HepG2 (cell line): ENCODE results near the gene CD19. TPM values are rescaled to one million over a fixed set of nuclear protein-coding genes. Genes with fewer than 3 reads are reported as not detected.

Experiments used
- AKAP8 ChIP-seq: sonication (generic); formaldehyde crosslinking; IDR thresholded peaks from 2 replicates; pipeline ENCODE4 v1.5.1; 2020; ENCODE audit warnings: mild to moderate bottlenecking, missing genetic modification reagents
- CEBPB ChIP-seq: IDR thresholded peaks from 2 replicates; pipeline ENCODE4 v1.6.1; 2011; ENCODE audit warnings: low read depth, low read length, improper control_type of control experiment, borderline replicate concordance
- CEBPG ChIP-seq: IDR thresholded peaks from 2 replicates; pipeline ENCODE4 v1.6.1; 2016
- ETV5 ChIP-seq: IDR thresholded peaks from 2 replicates; pipeline ENCODE4 v1.6.1; 2018; ENCODE audit warnings: missing biosample characterization, missing genetic modification reagents, inconsistent platforms, borderline replicate concordance
- HHEX ChIP-seq: IDR thresholded peaks from 2 replicates; pipeline ENCODE4 v1.6.1; 2016; ENCODE audit warnings: control low read depth
- IRX3 ChIP-seq: sonication (generic); formaldehyde crosslinking; IDR thresholded peaks from 2 replicates; pipeline ENCODE4 v1.8.1; 2023; ENCODE audit warnings: mild to moderate bottlenecking, low read depth, missing genetic modification reagents, borderline replicate concordance
- KLF13 ChIP-seq: sonication (generic); formaldehyde crosslinking; IDR thresholded peaks from 2 replicates; pipeline ENCODE4 v1.4.0; 2020; ENCODE audit warnings: mild to moderate bottlenecking, missing genetic modification reagents
- LCORL ChIP-seq, 2 experiments: fragments of 450-650 bp in 1 of 2; sonication (generic) in 1 of 2; formaldehyde crosslinking in 1 of 2; IDR thresholded peaks; 2 replicates each; pipeline versions ENCODE4 v1.5.0 to v1.6.1; 2017 to 2020; ENCODE audit warnings: antibody characterized with exemption in 1 of 2, missing genetic modification reagents in 1 of 2
- NBN ChIP-seq: fragments of 450-650 bp; conservative IDR thresholded peaks from 2 replicates; pipeline ENCODE4 v1.6.1; 2017
- PHF20 ChIP-seq: sonication (generic); formaldehyde crosslinking; IDR thresholded peaks from 2 replicates; pipeline ENCODE4 v1.5.0; 2020; ENCODE audit warnings: mild to moderate bottlenecking, missing genetic modification reagents
- RBFOX2 ChIP-seq: fragments of 200-400 bp; formaldehyde crosslinking; IDR thresholded peaks from 2 replicates; pipeline ENCODE4 v1.6.1; 2017; ENCODE audit warnings: low read depth, mild to moderate bottlenecking, low read length
- REL ChIP-seq: sonication (generic); formaldehyde crosslinking; conservative IDR thresholded peaks from 2 replicates; pipeline ENCODE4 v1.8.0; 2022; ENCODE audit warnings: mild to moderate bottlenecking, missing genetic modification reagents, moderate library complexity
- SKI ChIP-seq: fragments of 450-650 bp; IDR thresholded peaks from one replicate; pipeline ENCODE4 v1.6.1; 2018; ENCODE audit warnings: mild to moderate bottlenecking; ENCODE audit not compliant: partially characterized antibody
- STAT5B ChIP-seq: sonication (generic); formaldehyde crosslinking; IDR thresholded peaks from 2 replicates; pipeline ENCODE4 v1.4.0; 2020; ENCODE audit warnings: missing genetic modification reagents
- TRIM22 ChIP-seq: fragments of 450-650 bp; IDR thresholded peaks from 2 replicates; pipeline ENCODE4 v1.6.1; 2017
- ZBED4 ChIP-seq: sonication (generic); formaldehyde crosslinking; IDR thresholded peaks from 2 replicates; pipeline ENCODE4 v1.4.0; 2020; ENCODE audit warnings: missing genetic modification reagents, borderline replicate concordance
- ZBTB25 ChIP-seq: IDR thresholded peaks from 2 replicates; pipeline ENCODE4 v1.6.1; 2018; ENCODE audit warnings: missing genetic modification reagents
- ZBTB7B ChIP-seq: sonication (generic); formaldehyde crosslinking; IDR thresholded peaks from 2 replicates; pipeline ENCODE4 v1.4.0; 2020; ENCODE audit warnings: missing genetic modification reagents
- ZFP41 ChIP-seq: sonication (generic); formaldehyde crosslinking; IDR thresholded peaks from 2 replicates; pipeline ENCODE4 v1.4.0; 2020; ENCODE audit warnings: mild to moderate bottlenecking, missing genetic modification reagents, borderline replicate concordance
- ZIK1 ChIP-seq: sonication (generic); formaldehyde crosslinking; IDR thresholded peaks from 2 replicates; pipeline ENCODE4 v1.5.0; 2020; ENCODE audit warnings: mild to moderate bottlenecking, low read depth, missing genetic modification reagents, borderline replicate concordance
- ZNF337 ChIP-seq: sonication (generic); formaldehyde crosslinking; IDR thresholded peaks from 2 replicates; pipeline ENCODE4 v1.5.1; 2020; ENCODE audit warnings: missing genetic modification reagents, low read depth, mild to moderate bottlenecking, borderline replicate concordance
- ZNF468 ChIP-seq: sonication (generic); formaldehyde crosslinking; IDR thresholded peaks from 2 replicates; pipeline ENCODE4 v1.8.0; 2022; ENCODE audit warnings: mild to moderate bottlenecking, moderate library complexity, missing genetic modification reagents
- ZNF784 ChIP-seq: sonication (generic); formaldehyde crosslinking; IDR thresholded peaks from 2 replicates; pipeline ENCODE4 v1.5.1; 2020; ENCODE audit warnings: missing genetic modification reagents, mild to moderate bottlenecking, borderline replicate concordance
- polyA plus RNA-seq, 8 experiments: library from polyadenylated mRNA; depleted of rRNA in 3 of 8; stranded (reverse) in 7 of 8; unstranded in 1 of 8; fragments of >200 nt; fragmentation: Illumina TruSeq in 4 of 8; extraction: Trizol in 4 of 8; gene quantifications; 2 replicates each; pipeline versions ENCODE4 v1.2.1 to v1.2.3, GENCODE V29; 2011 to 2016; ENCODE audit warnings: low read depth in 4 of 8, missing spikeins in 1 of 8, mixed read lengths in 1 of 8; ENCODE audit not compliant: insufficient read depth in 1 of 8
- total RNA-seq, 5 experiments: library from RNA; depleted of rRNA; stranded (reverse); fragments of >200 nt; fragmentation: Illumina TruSeq; extraction: Trizol; gene quantifications; 2 replicates each; pipeline ENCODE4 v1.2.3, GENCODE V29; 2016; ENCODE audit warnings: low read depth in 1 of 5

CD19 gene
- total and polyA plus RNA-seq, 2 of the 13 experiments (the other 11 are each of a cell fraction or from before 2014, with no cell fraction given) = 0.55 to 1.1 TPM

- TF ChIP-seq KLF13 (CRISPR knock-in tag) (no peak), CEBPB (no peak), ETV5 (CRISPR knock-in tag) (no peak; the same call in 1 of the 2 replicates), NBN (no peak), ZBTB7B (no peak), REL (CRISPR knock-in tag) (no peak), IRX3 (CRISPR knock-in tag) (no peak), LCORL (IDR thresholded peaks at IDR 0.05) (no peak), LCORL (CRISPR knock-in tag; IDR thresholded peaks at IDR 0.05) (peak; percentile 49; the same call in 1 of the 2 replicates), STAT5B (no peak), CEBPG (CRISPR knock-in tag) (no peak), HHEX (CRISPR knock-in tag) (peak; percentile 28; the same call in 1 of the 2 replicates), ZNF784 (CRISPR knock-in tag) (peak; percentile 62; the same call in 1 of the 2 replicates), SKI (peak; percentile 36), ZBTB25 (no peak), ZFP41 (CRISPR knock-in tag) (peak; percentile 76; the same call in 1 of the 2 replicates), ZBED4 (CRISPR knock-in tag) (peak; percentile 14; the same call in 1 of the 2 replicates), ZIK1 (CRISPR knock-in tag) (0 out of 2 replicates have a peak, but pooled peaks have one; percentile 14), RBFOX2 (peak; percentile 93), ZNF468 (CRISPR knock-in tag) (0 out of 2 replicates have a peak, but pooled peaks have one; percentile 35), ZNF337 (CRISPR knock-in tag) (peak; percentile 29; the same call in 1 of the 2 replicates), AKAP8 (CRISPR knock-in tag) (peak; percentile 48), PHF20 (no peak; the same call in 1 of the 2 replicates), TRIM22 (no peak)
Observed at GRCh38 chr16:28925386-28926228, 6.2 kb upstream of the CD19 start (continued).
